GM21619 (cell line): Measurements from ENCODE around the gene RAD51C.
"Not testable (repeated sequence)": the region's sequence is repeated elsewhere in the genome, so short reads cannot be mapped to it uniquely, and the experiment has no call there.

Experiments
- ATAC-seq: cut with Tn5 transposase; IDR thresholded peaks from one replicate; pipeline ENCODE4 v1.9.1; 2021; ENCODE audit not compliant: unreplicated experiment

The RAD51C gene

GRCh38 chr17:58684003-58684402 is 8.4 kb upstream of the RAD51C start:
- ATAC-seq = no peak

- ATAC-seq = not testable (repeated sequence)
Measured at GRCh38 chr17:58684462-58684861, 7.9 kb upstream of the RAD51C start.

GRCh38 chr17:58686980-58687379 is 5.4 kb upstream of the RAD51C start:
- no peak for ATAC-seq

GRCh38 chr17:58688521-58688920 is 3.9 kb upstream of the RAD51C start:
- ATAC-seq = no peak

DNA sequence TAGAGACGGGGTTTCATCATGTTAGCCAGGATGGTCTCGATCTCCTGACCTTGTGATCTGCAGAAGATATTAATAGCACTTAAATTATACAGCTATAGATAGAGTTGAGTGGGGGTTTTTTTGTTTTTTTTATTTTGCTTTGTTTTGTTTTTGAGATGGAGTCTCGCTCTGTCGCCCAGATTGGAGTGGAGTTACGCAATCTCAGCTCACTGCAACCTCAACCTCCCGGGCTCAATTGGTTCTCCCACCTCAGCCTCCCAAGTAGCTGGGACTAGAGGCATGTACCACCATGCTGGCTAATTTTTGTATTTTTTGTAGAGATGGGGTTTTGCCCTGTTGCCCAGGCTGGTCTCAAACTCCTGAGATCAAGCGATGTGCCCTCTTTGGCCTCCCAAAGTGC is 2.4 kb upstream of the RAD51C start:
- ATAC-seq = not testable (repeated sequence)

DNA sequence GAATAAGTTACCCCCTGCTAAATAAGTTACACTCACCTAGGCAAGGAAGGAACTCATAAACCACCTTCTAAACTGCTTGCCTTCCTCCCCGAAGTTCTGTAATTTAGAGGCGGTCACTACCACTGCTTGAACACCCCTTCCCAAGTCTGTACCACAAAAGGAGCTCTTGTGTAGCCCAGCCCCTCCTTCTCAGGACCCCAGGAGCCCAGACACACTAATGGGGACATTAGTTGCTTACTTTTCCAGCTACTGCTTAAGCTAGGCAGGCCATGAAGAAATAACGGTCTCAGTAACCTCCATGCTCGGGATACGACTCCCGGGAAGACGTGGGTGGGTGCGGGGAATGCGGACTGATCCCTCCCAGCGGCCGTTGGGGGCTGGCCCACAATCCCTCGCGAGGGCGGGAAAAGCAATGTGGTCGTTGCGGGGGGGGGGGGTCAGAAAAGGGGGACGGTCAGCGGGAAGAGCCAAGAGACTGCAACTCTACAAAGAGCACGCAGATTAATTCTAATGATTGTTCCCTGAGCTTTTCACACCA is 632 bp upstream of the RAD51C start, which contains the start of gene TEX14:
TEX14 (minus strand) TSS at position 345 of the 538 bp plus-strand sequence. CDS start 40,044 bp downstream, outside the sequence.
- no peak for ATAC-seq

- ATAC-seq = no peak
Measured at GRCh38 chr17:58693208-58693607, 806 bp downstream of the RAD51C start.

GRCh38 chr17:58693751-58694150 is 1.3 kb downstream of the RAD51C start:
- no peak for ATAC-seq

GRCh38 chr17:58694302-58694701 is 1.9 kb downstream of the RAD51C start:
- ATAC-seq = no peak

- no peak for ATAC-seq
Measured at GRCh38 chr17:58694826-58695225, 2.4 kb downstream of the RAD51C start.

GRCh38 chr17:58699771-58700170 is 7.4 kb downstream of the RAD51C start:
- no peak for ATAC-seq

- ATAC-seq = peak; percentile 58
Measured at GRCh38 chr17:58702045-58702476, 9.7 kb downstream of the RAD51C start.

GRCh38 chr17:58702708-58703107 is 10.3 kb downstream of the RAD51C start:
- ATAC-seq = no peak

GRCh38 chr17:58703137-58703915 is 10.9 kb downstream of the RAD51C start:
- ATAC-seq = no peak

- ATAC-seq = no peak
Measured at GRCh38 chr17:58703916-58704286, 11.5 kb downstream of the RAD51C start.

DNA sequence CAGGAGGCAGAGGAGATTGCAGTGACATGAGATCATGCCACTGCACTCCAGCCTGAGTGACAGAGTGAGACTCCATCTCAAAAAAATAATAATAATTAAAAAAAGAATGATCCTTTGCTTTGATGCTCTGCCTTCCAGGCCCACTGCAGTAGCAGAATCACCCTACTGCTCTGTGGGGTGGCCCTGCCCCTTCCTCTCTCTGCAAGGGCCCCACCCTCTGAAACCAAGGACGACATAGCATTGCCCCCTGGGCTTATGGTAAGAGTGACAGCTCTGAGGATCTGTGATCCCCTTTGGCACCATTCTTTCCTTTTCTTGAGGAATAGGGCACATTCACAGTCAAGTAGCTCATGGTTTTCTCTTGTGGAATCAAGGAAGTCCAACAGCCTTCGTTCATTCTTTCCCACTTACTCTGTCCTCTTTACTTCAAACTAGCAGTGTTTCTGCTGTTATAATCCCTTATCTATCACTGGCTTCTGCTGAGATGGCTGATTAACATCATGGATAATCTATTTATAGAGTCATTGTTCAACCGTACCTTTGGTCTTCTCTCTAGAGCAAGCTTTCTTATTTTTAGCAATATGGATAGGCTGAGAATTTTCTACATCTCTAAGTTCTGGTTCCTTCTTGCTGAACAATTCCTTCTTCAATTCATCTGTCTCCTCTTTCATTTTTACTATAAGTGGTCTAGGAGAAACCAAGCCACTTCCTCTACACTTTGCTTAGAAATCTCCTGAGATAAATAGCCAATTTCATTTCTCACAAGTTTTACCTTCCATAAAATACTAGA is 14.1 kb downstream of the RAD51C start:
- ATAC-seq = peak; percentile 42

GRCh38 chr17:58710948-58711552 is 18.6 kb downstream of the RAD51C start:
- no peak for ATAC-seq

- no peak for ATAC-seq
Measured at GRCh38 chr17:58722274-58722673, 29.9 kb downstream of the RAD51C start.

DNA sequence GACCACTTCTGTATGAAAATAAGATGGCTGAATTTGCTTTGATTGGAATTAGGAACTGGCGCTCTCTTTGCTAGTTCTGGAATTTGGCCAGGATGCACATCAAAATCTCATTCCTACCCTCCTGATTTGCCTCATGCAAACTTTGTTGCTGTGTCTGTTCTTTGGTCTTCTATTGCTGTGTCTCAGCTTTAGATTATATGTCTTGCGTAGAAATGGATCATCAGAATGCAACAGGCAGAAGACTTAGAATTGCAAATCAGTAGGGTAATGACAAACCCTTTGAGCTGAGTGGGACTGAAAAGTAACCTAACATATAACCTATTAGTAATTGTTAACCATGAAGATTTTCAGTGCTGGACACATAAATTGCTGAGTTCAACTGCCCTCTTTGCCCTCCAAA is 30.3 kb downstream of the RAD51C start:
- ATAC-seq = no peak

- ATAC-seq = no peak
Measured at GRCh38 chr17:58728798-58729197, 36.4 kb downstream of the RAD51C start.

- no peak for ATAC-seq
Measured at GRCh38 chr17:58730937-58731336, 38.5 kb downstream of the RAD51C start.
